A549 treated with GW870086 at 1 μM for 4 hours (cell line): Measurements from ENCODE around the gene TMEM47. TPM values are rescaled to one million over a fixed set of nuclear protein-coding genes. Genes with fewer than 3 reads are reported as not detected.

Source experiments
- total RNA-seq: library from RNA; stranded (reverse); fragments of 200-300 nt; extraction: Qiagen RNA extraction; gene quantifications from 5 replicates; pipeline ENCODE4 v1.2.3, GENCODE V29; 2022; ENCODE audit warnings: low read depth

TMEM47 gene
- 0.87 to 1.5 TPM (median 1.2 TPM) in 5 replicates for total RNA-seq

GRCh38 chrX:34656842-34657725 is at the start of gene TMEM47:
TSS of gene TMEM47 (minus strand) at chrX:34657285. CDS start at chrX:34657029, 256 bp downstream.

